Stimulated activated memory B cell treated with anti-CD40 and anti-IgM and Interleukin-4, amounts not matched to agents 10 μg/mL and 1 μg/mL and 100 μg/mL, for 72 hours (primary cell): Measurements from ENCODE around the gene KANSL1.

Experiments used
- ATAC-seq: fragments of 150-1000 bp; cut with Tn5 transposase; 2 replicates; pipeline ENCODE4 v1.10.0; 2021
- H3K27ac Mint-ChIP-seq: one replicate; pipeline ENCODE4 v1.8.0; 2022; ENCODE audit warnings: mild to moderate bottlenecking, mixed read lengths
- H3K27me3 Mint-ChIP-seq: one replicate; pipeline ENCODE4 v1.8.0; 2022; ENCODE audit warnings: mixed read lengths
- H3K36me3 Mint-ChIP-seq: one replicate; pipeline ENCODE4 v1.8.0; 2022; ENCODE audit warnings: mixed read lengths
- H3K4me1 Mint-ChIP-seq: one replicate; pipeline ENCODE4 v1.8.0; 2022; ENCODE audit warnings: mixed read lengths
- H3K4me3 Mint-ChIP-seq: one replicate; pipeline ENCODE4 v1.8.0; 2022; ENCODE audit warnings: mild to moderate bottlenecking, moderate library complexity, mixed read lengths
- H3K9me3 Mint-ChIP-seq: one replicate; pipeline ENCODE4 v1.8.0; 2022; ENCODE audit warnings: mixed read lengths

Gene KANSL1

GRCh38 chr17:46163929-46164594, 29.2 kb downstream of the KANSL1 start:
- H3K4me1 Mint-ChIP-seq = peaks cover 63% of the 10 kb centered on the region
- H3K36me3 Mint-ChIP-seq = peaks cover 32% of the 10 kb centered on the region
- no peak for ATAC-seq
- H3K27ac Mint-ChIP-seq = no peak overlapping the region
- H3K4me3 Mint-ChIP-seq = no peak overlapping the region
- H3K9me3 Mint-ChIP-seq = no peaks in the 10 kb centered on the region
- H3K27me3 Mint-ChIP-seq = no peaks in the 10 kb centered on the region

GRCh38 chr17:46163316-46163715, 29.9 kb downstream of the KANSL1 start:
- no peak for ATAC-seq
- H3K4me3 Mint-ChIP-seq = no peak overlapping the region
- peak overlapping the region; percentile 1 for H3K27ac Mint-ChIP-seq
- no peaks in the 10 kb centered on the region for H3K9me3 Mint-ChIP-seq
- H3K4me1 Mint-ChIP-seq = peaks cover 71% of the 10 kb centered on the region
- peaks cover 29% of the 10 kb centered on the region for H3K36me3 Mint-ChIP-seq
- no peaks in the 10 kb centered on the region for H3K27me3 Mint-ChIP-seq

GRCh38 chr17:46162866-46163265, 30.4 kb downstream of the KANSL1 start:
- Mint-ChIP-seq H3K27me3 (no peaks in the 10 kb centered on the region), H3K27ac (peak overlapping the region; percentile 1), H3K4me1 (peaks cover 70% of the 10 kb centered on the region), H3K4me3 (no peak overlapping the region), H3K36me3 (peaks cover 29% of the 10 kb centered on the region), H3K9me3 (no peaks in the 10 kb centered on the region)
- no peak for ATAC-seq

GRCh38 chr17:46160169-46160568, 33.1 kb downstream of the KANSL1 start:
- no peak for ATAC-seq
- no peak overlapping the region for H3K4me3 Mint-ChIP-seq
- no peak overlapping the region for H3K27ac Mint-ChIP-seq
- peaks cover 23% of the 10 kb centered on the region for H3K36me3 Mint-ChIP-seq
- no peaks in the 10 kb centered on the region for H3K27me3 Mint-ChIP-seq
- no peaks in the 10 kb centered on the region for H3K9me3 Mint-ChIP-seq
- H3K4me1 Mint-ChIP-seq = peaks cover 80% of the 10 kb centered on the region

- ATAC-seq = no peak
- Mint-ChIP-seq H3K27ac (no peak overlapping the region), H3K36me3 (peaks cover 23% of the 10 kb centered on the region), H3K4me1 (peaks cover 77% of the 10 kb centered on the region), H3K27me3 (no peaks in the 10 kb centered on the region), H3K4me3 (no peak overlapping the region), H3K9me3 (no peaks in the 10 kb centered on the region)
Measured at GRCh38 chr17:46159686-46160085, 33.5 kb downstream of the KANSL1 start.

GRCh38 chr17:46158323-46159296, 34.6 kb downstream of the KANSL1 start:
- peaks cover 20% of the 10 kb centered on the region for H3K36me3 Mint-ChIP-seq
- no peaks in the 10 kb centered on the region for H3K9me3 Mint-ChIP-seq
- H3K4me3 Mint-ChIP-seq = no peak overlapping the region
- no peaks in the 10 kb centered on the region for H3K27me3 Mint-ChIP-seq
- H3K4me1 Mint-ChIP-seq = peaks cover 77% of the 10 kb centered on the region
- no peak for ATAC-seq
- H3K27ac Mint-ChIP-seq = peak overlapping the region; percentile 9

GRCh38 chr17:46157443-46158062, 35.7 kb downstream of the KANSL1 start:
- H3K27ac Mint-ChIP-seq = no peak overlapping the region
- no peak for ATAC-seq
- peaks cover 11% of the 10 kb centered on the region for H3K36me3 Mint-ChIP-seq

GRCh38 chr17:46154151-46154816, 38.9 kb downstream of the KANSL1 start:
- Mint-ChIP-seq H3K36me3 (peaks cover 6% of the 10 kb centered on the region), H3K4me1 (peaks cover 78% of the 10 kb centered on the region), H3K27ac (peak overlapping the region; percentile 54), H3K9me3 (no peaks in the 10 kb centered on the region), H3K4me3 (no peak overlapping the region), H3K27me3 (no peaks in the 10 kb centered on the region)
- no peak for ATAC-seq

More at GRCh38 chr17:46157443-46158062, 35.7 kb downstream of the KANSL1 start:
- Mint-ChIP-seq H3K4me1 (peaks cover 76% of the 10 kb centered on the region), H3K27me3 (no peaks in the 10 kb centered on the region), H3K4me3 (no peak overlapping the region), H3K9me3 (no peaks in the 10 kb centered on the region)

GRCh38 chr17:46152423-46152822, 40.8 kb downstream of the KANSL1 start:
- ATAC-seq = no peak
- Mint-ChIP-seq H3K4me3 (no peak overlapping the region), H3K9me3 (no peaks in the 10 kb centered on the region), H3K4me1 (peaks cover 81% of the 10 kb centered on the region), H3K36me3 (peaks cover 6% of the 10 kb centered on the region), H3K27ac (no peak overlapping the region), H3K27me3 (no peaks in the 10 kb centered on the region)

GRCh38 chr17:46151762-46152161, 41.5 kb downstream of the KANSL1 start:
- Mint-ChIP-seq H3K36me3 (peaks cover 6% of the 10 kb centered on the region), H3K9me3 (no peaks in the 10 kb centered on the region), H3K27me3 (no peaks in the 10 kb centered on the region), H3K4me1 (peaks cover 81% of the 10 kb centered on the region), H3K4me3 (no peak overlapping the region), H3K27ac (peak overlapping the region; percentile 7)
- ATAC-seq = no peak

GRCh38 chr17:46150216-46150963, 42.8 kb downstream of the KANSL1 start:
- peak overlapping the region; percentile 7 for H3K27ac Mint-ChIP-seq
- H3K4me3 Mint-ChIP-seq = no peak overlapping the region
- peaks cover 83% of the 10 kb centered on the region for H3K4me1 Mint-ChIP-seq
- no peaks in the 10 kb centered on the region for H3K9me3 Mint-ChIP-seq
- no peak for ATAC-seq
- H3K36me3 Mint-ChIP-seq = peaks cover 6% of the 10 kb centered on the region
- no peaks in the 10 kb centered on the region for H3K27me3 Mint-ChIP-seq

- Mint-ChIP-seq H3K4me1 (peaks cover 91% of the 10 kb centered on the region), H3K4me3 (no peak overlapping the region), H3K9me3 (no peaks in the 10 kb centered on the region), H3K27ac (no peak overlapping the region), H3K27me3 (no peaks in the 10 kb centered on the region), H3K36me3 (peaks cover 6% of the 10 kb centered on the region)
- no peak for ATAC-seq
Measured at GRCh38 chr17:46148247-46148646, 45.0 kb downstream of the KANSL1 start.

- Mint-ChIP-seq H3K9me3 (no peaks in the 10 kb centered on the region), H3K27me3 (no peaks in the 10 kb centered on the region), H3K4me3 (peak overlapping the region; percentile 23), H3K4me1 (peaks cover 89% of the 10 kb centered on the region), H3K36me3 (peaks cover 6% of the 10 kb centered on the region), H3K27ac (peak overlapping the region; percentile 78)
- no peak for ATAC-seq
Measured at GRCh38 chr17:46147296-46147695, 45.9 kb downstream of the KANSL1 start.

- peaks cover 95% of the 10 kb centered on the region for H3K4me1 Mint-ChIP-seq
- H3K27me3 Mint-ChIP-seq = no peaks in the 10 kb centered on the region
- H3K4me3 Mint-ChIP-seq = no peak overlapping the region
- H3K27ac Mint-ChIP-seq = peak overlapping the region; percentile 78
- H3K9me3 Mint-ChIP-seq = no peaks in the 10 kb centered on the region
- H3K36me3 Mint-ChIP-seq = no peaks in the 10 kb centered on the region
- peak; percentile 52 for ATAC-seq
Measured at GRCh38 chr17:46144246-46144645, 49.0 kb downstream of the KANSL1 start.
